Retinal pigment epithelial cell (primary cell): Measurements from ENCODE around the gene SRD5A1.
A peak's percentile ranks its signal among the peaks of the same experiment; 100 is the strongest.

ENCODE experiments used
- DNase-seq: peaks from one replicate; pipeline ENCODE4 v3.0.0-alpha.2; 2010; ENCODE audit warnings: low read depth
- H3K4me3 ChIP-seq: 2 replicates; pipeline ENCODE4 v1.5.1; 2011; ENCODE audit warnings: mild to moderate bottlenecking, low read length, control low read depth, moderate library complexity
- CTCF ChIP-seq: conservative IDR thresholded peaks from 2 replicates; pipeline ENCODE4 v1.5.1; 2011; ENCODE audit warnings: low read depth, low read length, control low read depth, inconsistent platforms

Gene SRD5A1

DNA sequence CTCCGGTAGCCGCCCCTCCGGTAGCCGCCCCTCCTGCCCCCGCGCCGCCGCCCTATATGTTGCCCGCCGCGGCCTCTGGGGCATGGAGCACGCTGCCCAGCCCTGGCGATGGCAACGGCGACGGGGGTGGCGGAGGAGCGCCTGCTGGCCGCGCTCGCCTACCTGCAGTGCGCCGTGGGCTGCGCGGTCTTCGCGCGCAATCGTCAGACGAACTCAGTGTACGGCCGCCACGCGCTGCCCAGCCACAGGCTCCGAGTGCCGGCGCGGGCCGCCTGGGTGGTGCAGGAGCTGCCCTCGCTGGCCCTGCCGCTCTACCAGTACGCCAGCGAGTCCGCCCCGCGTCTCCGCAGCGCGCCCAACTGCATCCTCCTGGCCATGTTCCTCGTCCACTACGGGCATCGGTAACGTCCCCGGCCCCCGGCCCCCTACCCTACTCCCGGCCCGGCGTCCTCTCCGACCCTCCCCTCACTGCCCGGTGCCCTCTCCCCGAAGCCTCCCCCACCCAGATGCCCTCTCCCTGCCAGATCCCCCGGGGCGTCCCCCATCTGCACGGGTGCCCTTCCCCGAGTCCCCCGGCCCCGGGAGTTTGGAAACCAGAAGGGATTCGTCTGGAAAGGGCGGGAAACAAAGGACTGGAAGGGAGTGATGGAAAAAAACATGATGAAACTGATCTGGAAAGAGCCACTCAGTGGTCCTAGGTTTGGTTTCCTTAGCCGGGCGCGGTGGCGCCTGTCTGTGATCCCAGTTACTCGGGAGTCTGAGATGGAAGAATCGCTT is 417 bp downstream of the SRD5A1 start:
- H3K4me3 ChIP-seq, result peak overlapping the region; percentile 92
- no peak for DNase-seq
- TF ChIP-seq CTCF, result no peak

GRCh38 chr5:6634306-6634705 is 1.1 kb downstream of the SRD5A1 start:
- no peak for TF ChIP-seq CTCF
- no peak for DNase-seq
- H3K4me3 ChIP-seq, result peak overlapping the region; percentile 92

- no peak overlapping the region for H3K4me3 ChIP-seq
- no peak for DNase-seq
- no peak for TF ChIP-seq CTCF
Measured at GRCh38 chr5:6634788-6635430, 1.7 kb downstream of the SRD5A1 start.

DNA sequence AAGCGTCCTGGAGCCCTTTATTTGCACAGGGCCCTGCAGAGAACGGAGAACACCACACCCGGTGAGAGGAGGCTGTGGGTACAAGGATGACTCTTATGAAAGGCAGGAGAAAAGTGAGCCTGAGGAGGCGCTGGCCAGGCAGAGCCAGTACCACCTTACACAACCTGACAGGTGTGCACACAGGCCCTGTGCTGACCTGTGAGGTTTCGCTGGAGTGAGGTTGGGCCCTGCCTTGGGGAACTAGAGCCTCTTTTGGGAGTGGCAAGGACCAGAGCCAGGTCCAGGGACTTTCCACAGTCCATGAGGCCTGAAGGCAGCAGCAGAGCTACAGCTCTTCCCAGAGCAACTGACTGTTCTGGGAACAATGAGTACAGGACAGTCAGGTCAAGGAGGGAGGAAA is 3.1 kb downstream of the SRD5A1 start:
- DNase-seq, result no peak
- TF ChIP-seq CTCF, result no peak
- H3K4me3 ChIP-seq, result no peak overlapping the region

GRCh38 chr5:6637022-6637421 is 3.8 kb downstream of the SRD5A1 start:
- no peak overlapping the region for H3K4me3 ChIP-seq
- no peak for TF ChIP-seq CTCF
- no peak for DNase-seq

DNA sequence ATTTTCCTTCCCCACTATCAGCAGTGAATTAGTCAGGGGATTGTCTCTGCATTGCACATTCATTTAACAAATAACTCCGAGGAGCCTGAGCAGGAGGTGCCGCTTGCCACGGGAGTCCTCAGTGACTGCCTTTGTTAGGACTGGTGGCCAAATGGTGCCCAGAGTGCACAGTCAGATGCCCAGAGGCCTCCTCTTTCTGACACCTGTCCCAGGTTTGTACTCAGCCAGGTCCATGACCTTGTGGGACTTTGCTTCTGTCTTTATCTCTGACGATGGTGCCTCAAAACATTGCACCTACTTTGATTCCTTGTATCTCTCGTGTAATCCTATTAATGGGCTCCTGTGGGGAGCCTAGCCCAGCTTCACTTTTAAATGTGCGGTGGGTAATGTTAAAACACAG is 4.3 kb downstream of the SRD5A1 start:
- no peak for DNase-seq
- no peak for TF ChIP-seq CTCF
- H3K4me3 ChIP-seq, result no peak overlapping the region

- no peak for DNase-seq
- TF ChIP-seq CTCF, result no peak
- no peak overlapping the region for H3K4me3 ChIP-seq
Measured at GRCh38 chr5:6638236-6638635, 5.0 kb downstream of the SRD5A1 start.
